RPMI8226 (cell line): ENCODE data around the gene FAM136A.
"Not testable (repeated sequence)": the region's sequence is repeated elsewhere in the genome, so short reads cannot be mapped to it uniquely, and the experiment has no call there.

Experiments
- DNase-seq: peaks from one replicate; pipeline ENCODE4 v3.0.0-alpha.2; 2015

The FAM136A gene

GRCh38 chr2:70283500-70284191 lies 18.2 kb downstream of the FAM136A start:
- no peak for DNase-seq

- DNase-seq, result no peak
Measured at GRCh38 chr2:70282439-70282838, 19.4 kb downstream of the FAM136A start.

GRCh38 chr2:70280242-70280798 lies 21.5 kb downstream of the FAM136A start:
- no peak for DNase-seq

GRCh38 chr2:70270323-70270722 lies 31.5 kb downstream of the FAM136A start:
- no peak for DNase-seq

- DNase-seq, result not testable (repeated sequence)
Measured at GRCh38 chr2:70269422-70270302, 32.2 kb downstream of the FAM136A start.

- DNase-seq, result not testable (repeated sequence)
Measured at GRCh38 chr2:70266925-70267324, 34.9 kb downstream of the FAM136A start.

- DNase-seq, result no peak
Measured at GRCh38 chr2:70261501-70261900, 40.4 kb downstream of the FAM136A start.

- DNase-seq, result no peak
Measured at GRCh38 chr2:70258532-70258875, 43.4 kb downstream of the FAM136A start.

- DNase-seq, result no peak
Measured at GRCh38 chr2:70255637-70256314, 46.1 kb downstream of the FAM136A start.

GRCh38 chr2:70250434-70250833 lies 51.4 kb downstream of the FAM136A start:
- DNase-seq, result no peak

GRCh38 chr2:70248181-70248847 lies 53.6 kb downstream of the FAM136A start, which contains the start of gene TIA1:
TSS of gene TIA1 (minus strand) at chr2:70248628. CDS start at chr2:70248430, 198 bp downstream.
- peak; percentile 99 for DNase-seq

- DNase-seq, result peak; percentile 53
Measured at GRCh38 chr2:70247364-70248180, 54.3 kb downstream of the FAM136A start.
